ENCODE measurements around the gene MLXIPL. TPM values are rescaled to one million over a fixed set of nuclear protein-coding genes. Genes with fewer than 3 reads are reported as not detected.

Gene MLXIPL
- total and polyA plus RNA-seq, 2 of the 8 experiments (the other 6 are each of a cell fraction or from before 2014, with no cell fraction given), result 9.4 to 10.6 TPM

GRCh38 chr7:73544678-73545077 lies 79.6 kb downstream of the MLXIPL start:
- peaks cover 6 to 28% (median 12%) of the 10 kb centered on the region in 4 experiments for H3K36me3 ChIP-seq (ENCODE audit: control insufficient read depth in 2 of 4, insufficient read depth in 4 of 4, low read length in 3 of 4)
- TF ChIP-seq SRF (IDR thresholded peaks at IDR 0.05; ENCODE audit: low read depth, low read length), result no peak
- TF ChIP-seq SUZ12 (IDR thresholded peaks at IDR 0.05; ENCODE audit: low read length), result no peak
- no peak for TF ChIP-seq RXRA (IDR thresholded peaks at IDR 0.05; ENCODE audit: insufficient read depth, low read depth, low read length)
- no peak for TF ChIP-seq RFX5 (IDR thresholded peaks at IDR 0.05; ENCODE audit: borderline replicate concordance, low read depth, low read length)
- TF ChIP-seq RBBP5 (IDR thresholded peaks at IDR 0.05; ENCODE audit: borderline replicate concordance, low read depth, low read length), result no peak
- TF ChIP-seq CTCF (IDR thresholded peaks at IDR 0.05; ENCODE audit: control extremely low read depth in 1 of 3, insufficient read depth in 1 of 3, low read depth in 1 of 3, low read length in 3 of 3), result no peak
- no peak for TF ChIP-seq YY1 (IDR thresholded peaks at IDR 0.05; ENCODE audit: low read depth, low read length)
- no peak for TF ChIP-seq SP1 (IDR thresholded peaks at IDR 0.05; ENCODE audit: low read depth, low read length)
- TF ChIP-seq SIN3A (conservative IDR thresholded peaks at IDR 0.05 in 1 of 2, IDR thresholded peaks at IDR 0.05 in 1 of 2; ENCODE audit: low read depth in 1 of 2, low read length in 2 of 2), result no peak
- TF ChIP-seq HDAC6 (IDR thresholded peaks at IDR 0.05; ENCODE audit: low read depth, low read length), result no peak
- TF ChIP-seq EGR1 (IDR thresholded peaks at IDR 0.05; ENCODE audit: borderline replicate concordance, low read depth, low read length), result no peak
- no peak for TF ChIP-seq POU5F1 (IDR thresholded peaks at IDR 0.05; ENCODE audit: low read depth, low read length)

More at GRCh38 chr7:73544678-73545077, 79.6 kb downstream of the MLXIPL start:
- Histone ChIP-seq H3K79me2 (ENCODE audit: control insufficient read depth in 1 of 2, insufficient read depth in 2 of 2, low read length in 2 of 2) (peaks cover 0 to 3% of the 10 kb centered on the region in 2 experiments; a peak in 1 of 4 replicates), H2BK120ac (replicated peaks; ENCODE audit: low read depth, low read length) (no peak overlapping the region), H3K4me3 (ENCODE audit: extremely low read depth in 1 of 4, insufficient read depth in 2 of 4, low read depth in 3 of 4, low read length in 4 of 4) (no peak overlapping the region), H4K20me1 (replicated peaks in 1 of 2; ENCODE audit: control insufficient read depth in 1 of 2, insufficient read depth in 2 of 2, low read length in 2 of 2) (peaks cover 0 to 5% of the 10 kb centered on the region in 2 experiments), H3K4me2 (ENCODE audit: insufficient read depth in 1 of 2, low read depth in 2 of 2, low read length in 2 of 2) (no peak overlapping the region), H2BK12ac (ENCODE audit: low read depth, low read length) (no peak overlapping the region), H4K8ac (ENCODE audit: extremely low read depth, insufficient read depth, low read length) (no peak overlapping the region), H4K91ac (replicated peaks; ENCODE audit: insufficient read length, low read length) (no peak overlapping the region), H2BK5ac (ENCODE audit: low read depth, low read length) (no peak overlapping the region), H3K79me1 (ENCODE audit: low read depth, low read length) (peaks cover 3% of the 10 kb centered on the region; the same call in 1 of the 2 replicates), H3K27me3 (replicated peaks in 1 of 4; ENCODE audit: control insufficient read depth in 3 of 4, extremely low read depth in 1 of 4, insufficient read depth in 3 of 4, low read length in 3 of 4) (no peaks in the 10 kb centered on the region), H3K14ac (ENCODE audit: insufficient read length) (no peak overlapping the region), H4K5ac (ENCODE audit: insufficient read length, low read depth, low read length) (no peak overlapping the region), H3K9ac (replicated peaks in 1 of 4; ENCODE audit: extremely low read depth in 1 of 4, low read depth in 3 of 4, low read length in 3 of 4) (no peak overlapping the region), H3K56ac (replicated peaks; ENCODE audit: insufficient read length, low read depth, low read length) (no peak overlapping the region), H3K4ac (replicated peaks; ENCODE audit: insufficient read length, low read depth, low read length) (no peak overlapping the region), H2BK20ac (ENCODE audit: low read length) (no peak overlapping the region), H2AK5ac (ENCODE audit: low read depth, low read length) (no peak overlapping the region), H3K27ac (ENCODE audit: low read depth, low read length) (no peak overlapping the region), H3K23me2 (ENCODE audit: low read depth, low read length) (no peaks in the 10 kb centered on the region), H2BK15ac (ENCODE audit: low read length) (no peak overlapping the region), H3K23ac (ENCODE audit: insufficient read length) (no peak overlapping the region), H2AFZ (ENCODE audit: low read length) (no peak overlapping the region), H3K18ac (ENCODE audit: extremely low read depth, low read length) (no peak overlapping the region), H3K9me3 (ENCODE audit: insufficient read depth in 2 of 2, low read depth in 1 of 2, low read length in 1 of 2) (no peaks in the 10 kb centered on the region), H3K4me1 (replicated peaks in 1 of 4; ENCODE audit: control insufficient read depth in 3 of 4, insufficient read depth in 4 of 4, low read length in 3 of 4) (no peaks in the 10 kb centered on the region)
- 94% methylated on average over 2 of the region's 2 CpGs; no CpG with 5 or more reads in 1 of the 2 experiments for WGBS, 2 experiments (ENCODE audit: extremely low coverage in 1 of 2, insufficient coverage in 1 of 2, insufficient read length in 1 of 2, insufficient replicate concordance in 2 of 2, low coverage in 1 of 2, low lambda C conversion rate in 2 of 2, missing lambda C conversion rate in 1 of 2)
- POLR2A ChIA-PET (ENCODE audit: partially characterized antibody), result interaction anchor here (0.7 to 1.0 kb wide), 2 partner anchors 8 to 24 kb away, joined by 3 to 4 read pairs; no protein-coding TSS in a partner anchor
- DNase-seq (ENCODE audit: low read depth in 1 of 2, low spot score in 2 of 2), result no peak
- CTCF ChIA-PET (ENCODE audit: partially characterized antibody), result no interaction called here
- FAIRE-seq, result no peak
